ENCODE measurements around the gene TNS3. TPM values are rescaled to one million over a fixed set of nuclear protein-coding genes. Genes with fewer than 3 reads are reported as not detected.
A peak's percentile ranks its signal among the peaks of the same experiment; 100 is the strongest.

Gene TNS3
- total and polyA plus RNA-seq, 2 of the 13 experiments (the other 11 are each of a cell fraction or from before 2014, with no cell fraction given): 52.9 to 55.7 TPM

DNA sequence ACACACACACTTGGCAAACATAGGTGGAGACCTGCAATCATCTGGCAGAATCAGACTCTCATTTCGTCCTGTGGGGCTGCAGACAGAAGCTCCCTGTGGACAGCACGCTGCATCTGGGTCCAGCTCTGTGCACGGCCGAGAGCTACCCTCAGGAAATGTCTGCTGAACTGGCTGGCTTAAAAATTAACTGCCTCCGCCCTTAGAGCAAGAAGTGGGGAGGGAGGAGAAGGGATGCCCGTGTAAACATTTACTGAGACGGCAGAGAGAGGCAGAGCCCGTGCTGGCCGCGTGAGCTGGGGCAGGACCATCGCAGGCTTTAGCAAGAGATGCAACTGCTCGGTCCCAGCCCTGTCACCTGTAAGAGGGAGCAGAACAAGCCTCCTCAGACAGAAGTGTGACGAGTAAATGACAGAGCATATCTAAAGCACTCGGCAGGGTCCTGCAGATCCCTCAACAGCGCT is 81.8 kb downstream of the TNS3 start:
- under 1% methylated on average over 15 of the region's 15 CpGs for WGBS (ENCODE audit: low lambda C conversion rate)
- H3K79me2 ChIP-seq (ENCODE audit: insufficient read depth, low read length): peaks cover 90% of the 10 kb centered on the region
- H3K4me1 ChIP-seq (ENCODE audit: insufficient read depth, low read length): peaks cover 90% of the 10 kb centered on the region
- FAIRE-seq: peak; percentile 97
- peak; percentile 92 for ATAC-seq
- H3K9ac ChIP-seq (ENCODE audit: insufficient read depth, low read depth, low read length): no peak overlapping the region
- H4K20me1 ChIP-seq (ENCODE audit: insufficient read depth, low read length): peaks cover 72% of the 10 kb centered on the region
- no peak overlapping the region for H2AFZ ChIP-seq (ENCODE audit: low read length)
- peaks cover 19 to 47% of the 10 kb centered on the region in 2 experiments for H3K36me3 ChIP-seq (replicated peaks in 1 of 2; ENCODE audit: control insufficient read depth in 1 of 2, insufficient read depth in 2 of 2, low read length in 2 of 2)
- ChIA-PET POLR2A (interaction anchor here (0.9 to 5.4 kb wide), 12 partner anchors 11 to 287 kb away, joined by 3 to 46 read pairs (median 6); no protein-coding TSS in a partner anchor), CTCF (ENCODE audit: low intra/inter-chr PET ratio, low total read pairs) (no interaction called here)
- H3K27me3 ChIP-seq (ENCODE audit: control insufficient read depth in 1 of 2, insufficient read depth in 2 of 2, low read length in 2 of 2): no peaks in the 10 kb centered on the region
- no TSS peak for BruUV-seq (replicated peaks)
- no peak overlapping the region for H3K4me3 ChIP-seq (replicated peaks in 1 of 3; ENCODE audit: insufficient read depth in 1 of 3, low read depth in 2 of 3, low read length in 3 of 3)
- DNase-seq (ENCODE audit: low spot score): peak; percentile 82
- H3K9me3 ChIP-seq (ENCODE audit: low read length): no peaks in the 10 kb centered on the region
- in situ Hi-C loops (cut with HindIII; ENCODE audit: extremely low pct_ligation_motif_present, low pct_unique_long_range_greater_than_20kb) (no loop called here), intact Hi-C loops (cut with micrococcal nuclease; ENCODE audit: unreplicated experiment) (loop anchor here (1.0 to 2.0 kb wide), 2 partner anchors 39 to 71 kb away; no protein-coding TSS in a partner anchor)
- H3K27ac ChIP-seq (ENCODE audit: extremely low read length, insufficient read depth, low read length): peak overlapping the region; percentile 18
- peak overlapping the region; percentile 46 for H3K4me2 ChIP-seq (ENCODE audit: low read depth, low read length)
- TF ChIP-seq ZSCAN20 (CRISPR knock-in tag; IDR thresholded peaks at IDR 0.05; ENCODE audit: borderline replicate concordance) (no peak), ZSCAN22 (CRISPR knock-in tag; IDR thresholded peaks at IDR 0.05) (no peak), ZNF552 (CRISPR knock-in tag; IDR thresholded peaks at IDR 0.05; ENCODE audit: borderline replicate concordance) (no peak), SIX4 (CRISPR knock-in tag; IDR thresholded peaks at IDR 0.05) (no peak), ZNF772 (CRISPR knock-in tag; IDR thresholded peaks at IDR 0.05) (no peak; the same call in 1 of the 2 replicates), EP300 (IDR thresholded peaks at IDR 0.05; ENCODE audit: low read depth in 2 of 2, low read length in 2 of 2) (peak in 1 of 2 experiments; percentile 74; a peak in 2 of 4 replicates), EP300 (CRISPR knock-in tag; IDR thresholded peaks at IDR 0.05; ENCODE audit: borderline replicate concordance) (no peak; the same call in 1 of the 2 replicates), SATB2 (CRISPR knock-in tag; IDR thresholded peaks at IDR 0.05) (no peak), RAD21 (CRISPR knock-in tag; IDR thresholded peaks at IDR 0.05) (no peak), ZSCAN21 (CRISPR knock-in tag; IDR thresholded peaks at IDR 0.05; ENCODE audit: borderline replicate concordance) (0 out of 2 replicates have a peak, but pooled peaks have one; percentile 37), RARA (CRISPR knock-in tag; IDR thresholded peaks at IDR 0.05) (peak; percentile 90), TCF7 (IDR thresholded peaks at IDR 0.05; ENCODE audit: low read depth) (no peak), ZNF709 (CRISPR knock-in tag; IDR thresholded peaks at IDR 0.05) (peak; percentile 83; the same call in 1 of the 2 replicates), U2AF2 (IDR thresholded peaks at IDR 0.05; ENCODE audit: low read depth, low read length) (no peak)
- TF ChIP-seq, protein P1, sequence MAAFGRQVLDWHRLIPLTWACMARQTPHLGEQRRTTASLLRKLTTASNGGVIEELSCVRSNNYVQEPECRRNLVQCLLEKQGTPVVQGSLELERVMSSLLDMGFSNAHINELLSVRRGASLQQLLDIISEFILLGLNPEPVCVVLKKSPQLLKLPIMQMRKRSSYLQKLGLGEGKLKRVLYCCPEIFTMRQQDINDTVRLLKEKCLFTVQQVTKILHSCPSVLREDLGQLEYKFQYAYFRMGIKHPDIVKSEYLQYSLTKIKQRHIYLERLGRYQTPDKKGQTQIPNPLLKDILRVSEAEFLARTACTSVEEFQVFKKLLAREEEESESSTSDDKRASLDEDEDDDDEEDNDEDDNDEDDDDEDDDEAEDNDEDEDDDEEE (CRISPR knock-in tag; IDR thresholded peaks at IDR 0.05): 0 out of 2 replicates have a peak, but pooled peaks have one; percentile 43
- TF ChIP-seq, protein P2, sequence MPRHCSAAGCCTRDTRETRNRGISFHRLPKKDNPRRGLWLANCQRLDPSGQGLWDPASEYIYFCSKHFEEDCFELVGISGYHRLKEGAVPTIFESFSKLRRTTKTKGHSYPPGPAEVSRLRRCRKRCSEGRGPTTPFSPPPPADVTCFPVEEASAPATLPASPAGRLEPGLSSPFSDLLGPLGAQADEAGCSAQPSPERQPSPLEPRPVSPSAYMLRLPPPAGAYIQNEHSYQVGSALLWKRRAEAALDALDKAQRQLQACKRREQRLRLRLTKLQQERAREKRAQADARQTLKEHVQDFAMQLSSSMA (CRISPR knock-in tag; IDR thresholded peaks at IDR 0.05): no peak
- TF ChIP-seq, protein P3, sequence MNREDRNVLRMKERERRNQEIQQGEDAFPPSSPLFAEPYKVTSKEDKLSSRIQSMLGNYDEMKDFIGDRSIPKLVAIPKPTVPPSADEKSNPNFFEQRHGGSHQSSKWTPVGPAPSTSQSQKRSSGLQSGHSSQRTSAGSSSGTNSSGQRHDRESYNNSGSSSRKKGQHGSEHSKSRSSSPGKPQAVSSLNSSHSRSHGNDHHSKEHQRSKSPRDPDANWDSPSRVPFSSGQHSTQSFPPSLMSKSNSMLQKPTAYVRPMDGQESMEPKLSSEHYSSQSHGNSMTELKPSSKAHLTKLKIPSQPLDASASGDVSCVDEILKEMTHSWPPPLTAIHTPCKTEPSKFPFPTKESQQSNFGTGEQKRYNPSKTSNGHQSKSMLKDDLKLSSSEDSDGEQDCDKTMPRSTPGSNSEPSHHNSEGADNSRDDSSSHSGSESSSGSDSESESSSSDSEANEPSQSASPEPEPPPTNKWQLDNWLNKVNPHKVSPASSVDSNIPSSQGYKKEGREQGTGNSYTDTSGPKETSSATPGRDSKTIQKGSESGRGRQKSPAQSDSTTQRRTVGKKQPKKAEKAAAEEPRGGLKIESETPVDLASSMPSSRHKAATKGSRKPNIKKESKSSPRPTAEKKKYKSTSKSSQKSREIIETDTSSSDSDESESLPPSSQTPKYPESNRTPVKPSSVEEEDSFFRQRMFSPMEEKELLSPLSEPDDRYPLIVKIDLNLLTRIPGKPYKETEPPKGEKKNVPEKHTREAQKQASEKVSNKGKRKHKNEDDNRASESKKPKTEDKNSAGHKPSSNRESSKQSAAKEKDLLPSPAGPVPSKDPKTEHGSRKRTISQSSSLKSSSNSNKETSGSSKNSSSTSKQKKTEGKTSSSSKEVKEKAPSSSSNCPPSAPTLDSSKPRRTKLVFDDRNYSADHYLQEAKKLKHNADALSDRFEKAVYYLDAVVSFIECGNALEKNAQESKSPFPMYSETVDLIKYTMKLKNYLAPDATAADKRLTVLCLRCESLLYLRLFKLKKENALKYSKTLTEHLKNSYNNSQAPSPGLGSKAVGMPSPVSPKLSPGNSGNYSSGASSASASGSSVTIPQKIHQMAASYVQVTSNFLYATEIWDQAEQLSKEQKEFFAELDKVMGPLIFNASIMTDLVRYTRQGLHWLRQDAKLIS (CRISPR knock-in tag; IDR thresholded peaks at IDR 0.05): no peak
- TF ChIP-seq, protein P4, sequence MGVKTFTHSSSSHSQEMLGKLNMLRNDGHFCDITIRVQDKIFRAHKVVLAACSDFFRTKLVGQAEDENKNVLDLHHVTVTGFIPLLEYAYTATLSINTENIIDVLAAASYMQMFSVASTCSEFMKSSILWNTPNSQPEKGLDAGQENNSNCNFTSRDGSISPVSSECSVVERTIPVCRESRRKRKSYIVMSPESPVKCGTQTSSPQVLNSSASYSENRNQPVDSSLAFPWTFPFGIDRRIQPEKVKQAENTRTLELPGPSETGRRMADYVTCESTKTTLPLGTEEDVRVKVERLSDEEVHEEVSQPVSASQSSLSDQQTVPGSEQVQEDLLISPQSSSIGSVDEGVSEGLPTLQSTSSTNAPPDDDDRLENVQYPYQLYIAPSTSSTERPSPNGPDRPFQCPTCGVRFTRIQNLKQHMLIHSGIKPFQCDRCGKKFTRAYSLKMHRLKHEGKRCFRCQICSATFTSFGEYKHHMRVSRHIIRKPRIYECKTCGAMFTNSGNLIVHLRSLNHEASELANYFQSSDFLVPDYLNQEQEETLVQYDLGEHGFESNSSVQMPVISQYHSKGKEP (CRISPR knock-in tag; IDR thresholded peaks at IDR 0.05): no peak

Measured in HepG2 (cell line).